GM18909 (cell line): ENCODE data around the gene MORF4L1.
A peak's percentile ranks its signal among the peaks of the same experiment; 100 is the strongest.
"Not testable (repeated sequence)": the region's sequence is repeated elsewhere in the genome, so short reads cannot be mapped to it uniquely, and the experiment has no call there.

ENCODE experiments used
- ATAC-seq: cut with Tn5 transposase; IDR thresholded peaks from one replicate; pipeline ENCODE4 v1.9.1; 2021; ENCODE audit warnings: mild to moderate bottlenecking; ENCODE audit not compliant: unreplicated experiment, poor library complexity

Gene MORF4L1

DNA sequence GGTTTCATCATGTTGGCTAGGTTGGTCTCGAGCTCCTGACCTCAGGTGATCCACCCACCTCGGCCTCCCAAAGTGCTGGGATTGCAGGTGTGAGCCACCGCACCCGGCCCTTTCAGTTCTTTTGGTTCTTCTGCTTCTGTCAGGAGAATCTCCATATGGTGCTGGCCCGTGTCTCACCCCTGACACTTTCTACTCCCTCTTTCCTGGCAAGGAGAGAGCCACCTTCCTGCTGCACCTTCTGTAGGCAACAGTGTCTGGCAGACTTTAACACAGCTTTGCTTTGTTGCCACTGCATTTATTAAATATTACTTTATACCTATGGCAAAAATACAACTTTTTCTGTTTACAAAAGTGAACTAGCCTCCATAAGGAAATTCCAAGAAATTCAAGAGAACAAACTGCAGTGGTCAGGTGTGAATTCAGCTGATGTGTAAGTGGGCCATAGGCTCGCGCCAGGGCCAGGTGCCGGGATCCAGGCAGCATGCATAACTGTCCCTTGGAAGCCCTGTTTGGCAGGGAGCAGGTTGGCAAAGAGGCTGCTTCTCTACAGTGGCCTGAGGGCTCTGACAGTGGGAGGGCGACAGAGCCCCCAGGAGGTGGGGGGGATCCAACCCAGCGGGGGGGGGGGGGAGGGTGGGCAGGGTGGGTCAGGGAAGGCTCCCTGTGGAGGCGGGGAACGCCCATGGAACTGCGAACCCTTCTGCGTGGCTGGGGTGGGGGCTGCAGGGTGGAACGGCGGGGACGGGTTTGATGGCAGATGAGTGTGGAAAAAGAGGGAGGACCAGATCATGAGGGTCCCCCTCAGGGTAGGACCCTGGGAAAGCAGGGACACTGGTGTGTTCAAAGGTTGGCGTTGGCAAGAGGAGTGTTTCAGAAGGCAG lies 51.0 kb downstream of the MORF4L1 start:
- ATAC-seq: no peak

DNA sequence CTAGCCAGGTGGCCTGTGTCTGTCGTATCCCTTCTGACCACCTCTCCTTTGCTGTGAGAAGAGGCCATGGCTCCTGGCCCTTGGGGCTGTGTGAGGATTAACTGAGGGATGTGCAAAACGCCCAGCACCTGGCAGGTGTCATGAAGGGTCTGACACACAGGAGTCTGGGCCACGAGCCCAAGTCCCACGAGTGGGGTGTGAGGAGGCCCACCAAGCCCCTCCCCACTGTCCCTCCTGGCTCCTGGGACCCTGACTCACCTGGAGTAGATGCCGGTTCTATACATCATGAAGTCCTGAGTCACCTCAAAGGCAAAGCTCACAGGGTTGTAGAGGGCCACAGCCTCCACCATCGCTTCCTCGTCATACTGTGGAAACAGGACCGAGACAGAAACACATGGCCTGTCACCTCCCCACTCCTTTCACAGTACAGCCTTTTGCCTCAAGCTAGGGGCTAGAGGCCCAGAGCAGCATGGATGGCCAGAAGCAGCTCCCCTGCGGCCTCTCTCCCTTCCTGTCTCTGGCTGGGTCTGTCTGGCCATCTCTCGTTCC lies 52.5 kb downstream of the MORF4L1 start:
- no peak for ATAC-seq

DNA sequence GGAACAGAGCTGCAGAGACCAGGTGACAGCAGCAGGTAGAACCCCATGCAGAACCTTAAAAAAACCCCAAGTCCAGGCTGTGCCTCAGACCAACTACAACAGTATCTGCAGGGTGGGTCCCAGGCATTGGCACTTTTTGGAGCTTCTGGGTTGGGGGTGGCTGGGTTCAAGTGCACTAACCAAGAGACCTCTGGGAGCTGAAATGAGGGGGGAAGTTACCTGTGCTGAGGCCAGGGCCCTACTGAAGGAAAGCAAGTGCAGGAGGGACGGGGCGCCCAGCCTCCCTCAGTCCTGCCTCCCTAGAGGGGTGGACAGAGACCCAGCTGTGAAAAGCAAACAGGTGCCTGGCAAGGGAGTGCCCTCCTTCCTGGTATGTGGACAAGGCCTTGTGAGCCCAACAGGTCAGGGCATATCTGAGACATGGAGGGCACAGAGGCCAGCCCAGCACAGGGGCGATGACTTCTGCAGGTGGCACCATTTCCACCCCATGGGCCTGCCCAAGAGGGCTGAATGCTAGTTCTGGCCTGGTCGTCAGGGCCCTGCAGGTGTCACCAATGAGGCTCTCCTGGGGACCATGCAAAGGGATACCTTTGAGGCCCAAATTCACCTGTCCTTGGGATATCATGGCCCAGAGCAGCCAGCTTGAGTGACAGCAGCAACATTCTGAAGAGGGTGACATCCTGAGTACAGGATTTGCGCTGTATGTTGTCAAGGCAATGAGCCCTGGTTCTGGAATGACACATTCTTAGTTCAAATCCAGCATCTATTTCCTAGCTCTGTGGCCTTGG lies 53.5 kb downstream of the MORF4L1 start:
- no peak for ATAC-seq

DNA sequence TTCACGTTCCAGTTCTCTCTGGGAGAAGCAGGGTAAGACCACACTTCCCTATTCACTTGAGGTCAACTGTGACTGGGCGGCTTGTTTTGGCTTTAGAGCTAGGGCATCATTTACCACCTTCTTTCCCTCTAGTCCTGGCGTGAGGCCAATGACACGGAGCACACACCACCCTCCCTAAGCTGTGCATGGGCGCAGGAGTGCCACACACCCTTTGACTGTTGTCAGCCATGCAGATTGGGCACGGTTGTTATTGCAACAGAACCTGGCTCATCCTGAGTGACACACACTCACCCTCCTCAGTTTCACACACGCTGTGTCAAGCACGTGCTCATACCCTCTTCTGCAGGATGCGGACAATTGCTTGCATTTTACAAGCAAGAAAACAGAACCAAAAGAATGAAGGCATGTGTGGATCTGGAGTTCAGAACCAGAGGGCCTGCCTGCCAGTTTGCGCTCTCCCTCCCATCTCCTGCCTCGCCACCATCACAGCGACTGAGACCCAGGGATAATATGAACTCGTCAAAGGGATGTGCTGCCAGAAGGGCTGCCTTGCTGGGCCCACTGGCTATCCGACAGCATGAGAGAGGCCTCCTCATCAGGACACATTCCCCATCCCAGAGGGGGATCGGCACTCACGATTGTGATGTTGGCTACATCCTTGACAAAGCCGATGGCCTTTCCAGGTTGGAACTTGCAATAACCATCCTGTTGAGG lies 54.5 kb downstream of the MORF4L1 start:
- no peak for ATAC-seq

DNA sequence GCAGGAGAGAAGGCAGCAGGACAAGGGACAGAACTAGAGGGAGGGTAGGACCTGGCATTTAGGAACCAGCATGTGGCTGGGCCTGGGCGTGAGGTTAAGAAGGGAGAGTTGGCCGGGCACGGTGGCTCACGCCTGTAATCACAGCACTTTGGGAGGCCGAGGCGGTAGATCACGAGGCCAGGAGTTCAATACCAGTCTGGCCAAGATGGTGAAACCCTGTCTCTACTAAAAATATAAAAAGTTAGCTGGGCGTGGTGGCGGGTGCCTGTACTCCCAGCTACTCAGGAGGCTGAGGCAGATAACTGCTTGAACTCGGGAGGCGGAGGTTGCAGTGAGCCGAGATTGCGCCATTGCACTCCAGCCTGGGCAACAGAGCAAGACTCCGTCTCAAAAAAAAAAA lies 55.5 kb downstream of the MORF4L1 start:
- ATAC-seq: not testable (repeated sequence)

DNA sequence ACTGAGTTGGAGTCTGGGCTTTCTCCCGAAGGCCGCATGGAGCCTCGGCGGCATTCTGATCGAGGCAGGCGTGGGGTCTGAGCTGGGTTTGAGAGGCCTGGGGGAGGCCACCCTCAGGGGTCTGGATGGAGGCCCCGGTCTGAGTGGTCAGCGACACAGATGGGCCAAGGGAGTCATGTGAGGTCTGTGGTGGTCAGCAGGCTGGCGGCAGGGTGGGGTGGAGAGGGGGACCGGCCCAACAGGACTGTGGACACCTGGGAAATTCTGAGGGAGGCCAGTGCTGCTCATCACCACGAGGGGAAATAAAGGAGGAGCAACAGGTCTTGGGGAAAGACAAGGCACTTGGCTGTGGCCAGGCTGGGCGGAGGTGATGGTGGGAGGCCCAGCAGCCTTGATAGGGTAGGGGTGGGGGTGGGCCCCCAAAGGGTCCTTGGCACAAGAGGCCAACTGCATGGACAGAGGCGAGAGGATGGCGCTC lies 56.0 kb downstream of the MORF4L1 start:
- ATAC-seq: no peak

DNA sequence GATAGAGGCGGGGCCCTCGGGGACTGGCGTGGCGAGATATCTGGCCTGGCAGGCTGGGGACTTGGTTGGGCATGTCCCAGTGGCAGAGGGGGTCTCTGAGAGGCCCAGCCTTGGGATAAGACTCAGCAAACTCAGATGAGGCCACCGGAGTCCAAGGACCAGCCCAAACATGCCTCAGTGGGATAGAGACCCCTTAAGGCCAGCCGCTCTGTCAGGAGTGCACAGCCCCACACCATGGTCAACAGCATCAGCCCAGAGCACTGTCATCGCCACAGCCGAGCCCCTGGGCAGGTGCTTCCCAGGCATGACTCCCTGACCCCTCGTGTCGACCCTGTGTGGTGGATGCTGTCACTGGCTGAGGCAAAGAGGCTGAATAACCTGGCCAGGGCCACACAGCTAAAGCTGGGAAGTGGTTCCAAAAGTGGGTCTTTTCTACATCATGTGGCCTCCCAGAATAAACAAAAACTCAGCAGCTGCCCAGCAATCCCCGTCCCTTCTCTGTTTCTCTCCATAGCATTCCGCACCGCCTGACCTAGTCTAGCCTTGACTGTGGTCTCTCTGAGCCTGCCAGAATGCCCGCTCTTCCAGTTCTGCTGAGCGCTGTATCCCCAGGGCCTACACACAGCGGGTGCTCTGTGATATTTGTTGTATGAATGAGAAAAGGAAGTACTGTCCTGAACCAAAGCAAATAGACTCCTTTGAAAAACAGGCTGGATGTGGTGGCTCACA lies 57.0 kb downstream of the MORF4L1 start:
- ATAC-seq: no peak

DNA sequence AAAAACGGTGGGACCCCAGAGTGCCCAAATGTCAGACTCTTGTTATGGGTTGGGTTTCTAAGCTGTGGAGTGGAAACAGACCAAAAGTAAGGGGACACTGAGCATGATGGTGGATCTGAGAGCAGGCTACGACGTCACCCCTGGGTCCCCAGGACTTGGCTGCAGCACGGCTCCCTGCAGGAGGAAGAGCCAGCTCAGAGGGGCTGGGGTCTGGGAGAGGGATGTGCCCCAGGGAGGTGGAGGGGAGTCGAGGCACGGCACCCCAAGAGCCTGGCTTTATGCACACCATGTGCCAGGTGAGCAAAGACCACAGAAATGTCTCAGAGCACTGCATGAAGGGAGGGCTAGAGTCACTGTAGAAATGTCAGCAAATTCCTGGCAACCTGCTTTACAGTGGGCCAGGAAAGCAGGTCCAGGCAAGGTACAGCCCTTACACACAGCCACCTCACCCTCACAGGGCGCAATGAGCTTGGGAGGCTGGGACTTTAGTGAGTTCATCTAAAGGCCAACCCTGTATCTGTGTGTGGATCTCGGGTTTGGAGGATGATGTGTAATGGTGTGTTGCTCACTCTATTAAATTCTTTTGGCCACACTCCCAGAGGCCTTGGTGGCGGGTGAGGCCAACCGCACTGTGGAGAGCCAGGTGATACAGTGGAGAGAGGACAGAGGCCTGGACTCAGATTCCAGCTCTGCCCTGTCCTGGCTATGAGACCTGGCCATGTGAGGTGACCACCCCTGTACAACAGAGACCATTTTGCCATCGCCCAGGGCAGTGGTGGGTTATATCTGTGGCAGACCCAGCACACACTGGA lies 58.1 kb downstream of the MORF4L1 start:
- ATAC-seq: no peak

DNA sequence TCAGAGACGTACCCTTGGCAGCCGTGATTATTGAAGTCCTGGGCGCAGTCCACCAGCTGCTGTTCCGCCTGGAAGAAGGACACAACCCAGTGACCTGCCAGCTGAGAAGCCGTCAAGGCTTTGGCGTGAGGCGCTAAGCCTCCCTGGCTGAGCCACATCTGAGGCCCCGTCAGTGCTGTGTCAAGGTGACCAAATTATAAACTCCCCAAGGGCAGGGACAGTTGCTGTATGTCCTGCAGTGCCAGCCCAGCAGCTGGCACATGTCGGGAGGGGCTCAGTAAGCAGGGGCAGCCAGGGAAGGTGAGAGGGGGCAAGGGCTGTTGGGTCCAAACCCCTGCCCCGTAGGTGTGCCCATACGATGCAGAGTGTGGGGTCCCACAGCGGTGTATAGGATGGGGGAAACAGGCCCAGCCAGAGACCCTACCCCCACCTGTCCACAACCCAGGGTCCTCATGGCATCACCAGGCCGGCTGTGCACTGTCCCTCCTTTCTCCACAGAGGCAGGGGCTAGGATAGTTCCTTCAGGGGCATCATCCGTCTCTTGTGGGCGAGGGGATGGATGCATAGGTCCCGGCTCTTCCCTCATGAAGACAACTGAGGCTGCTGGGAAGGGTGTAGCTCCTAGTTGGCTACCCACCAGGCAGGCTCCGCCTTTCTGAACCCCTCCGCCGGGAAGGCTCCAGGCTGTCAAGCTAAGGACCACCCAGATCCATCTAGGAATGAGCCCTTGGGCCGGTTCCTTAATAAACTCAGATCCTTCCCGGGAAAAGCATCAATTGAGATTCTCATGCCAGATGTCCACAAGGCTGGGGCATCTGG lies 59.0 kb downstream of the MORF4L1 start:
- ATAC-seq: no peak

DNA sequence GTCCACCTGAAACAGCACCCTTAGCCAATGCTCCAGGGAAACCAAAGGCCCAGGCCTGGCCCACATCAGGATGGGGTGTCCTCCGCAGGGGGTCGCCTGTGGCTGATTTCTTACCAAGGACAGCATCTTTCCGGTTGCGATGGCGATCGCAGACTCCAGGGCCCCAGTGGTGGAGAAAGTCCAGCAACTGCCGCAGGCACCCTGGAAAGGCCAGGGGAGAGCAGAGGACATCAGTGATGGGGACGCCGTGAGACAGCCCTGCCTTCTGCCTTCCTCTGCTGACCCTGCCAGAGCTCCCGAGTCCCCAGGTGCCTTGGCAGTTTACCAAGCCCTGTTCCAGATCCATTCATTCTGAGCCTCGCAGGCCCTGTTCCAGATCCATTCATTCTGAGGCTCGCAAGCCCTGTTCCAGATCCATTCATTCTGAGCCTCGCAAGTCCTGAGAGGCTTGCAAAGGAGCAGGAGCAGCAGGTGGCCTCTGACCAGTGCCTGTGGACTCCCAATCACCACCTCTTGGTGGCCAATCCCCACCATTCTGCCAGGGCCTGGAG lies 59.6 kb downstream of the MORF4L1 start:
- ATAC-seq: no peak

DNA sequence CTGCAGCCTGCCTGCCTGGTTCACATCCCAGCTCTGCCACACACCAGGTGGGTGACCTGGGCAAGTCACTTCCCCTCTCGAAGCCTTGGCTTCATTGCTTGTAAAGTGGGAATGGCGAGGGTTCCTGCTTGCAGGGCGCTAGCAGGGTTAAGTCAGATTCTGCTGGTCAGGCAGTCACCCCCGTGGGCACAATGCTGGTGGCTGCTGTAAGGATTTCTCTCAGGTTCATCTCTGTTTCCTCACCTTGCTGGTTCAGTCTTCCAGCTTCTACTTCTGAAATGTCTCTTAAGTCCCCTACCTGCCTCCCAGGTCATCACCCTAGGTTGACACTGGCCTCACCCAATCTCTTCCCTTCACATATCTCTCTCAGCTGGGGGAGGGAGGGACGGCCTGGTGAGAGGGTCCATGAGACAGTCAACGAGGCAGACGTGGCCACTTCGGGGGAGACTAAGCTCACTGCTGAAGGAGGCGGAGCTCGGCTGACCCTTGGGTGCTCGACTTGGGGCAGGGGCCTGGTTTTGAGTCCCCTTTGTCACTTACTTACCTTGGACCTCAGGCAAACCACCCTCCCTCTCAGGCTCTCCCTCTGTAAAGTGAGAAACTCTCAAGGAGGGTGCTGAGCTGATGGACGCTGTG lies 60.6 kb downstream of the MORF4L1 start:
- ATAC-seq: no peak

DNA sequence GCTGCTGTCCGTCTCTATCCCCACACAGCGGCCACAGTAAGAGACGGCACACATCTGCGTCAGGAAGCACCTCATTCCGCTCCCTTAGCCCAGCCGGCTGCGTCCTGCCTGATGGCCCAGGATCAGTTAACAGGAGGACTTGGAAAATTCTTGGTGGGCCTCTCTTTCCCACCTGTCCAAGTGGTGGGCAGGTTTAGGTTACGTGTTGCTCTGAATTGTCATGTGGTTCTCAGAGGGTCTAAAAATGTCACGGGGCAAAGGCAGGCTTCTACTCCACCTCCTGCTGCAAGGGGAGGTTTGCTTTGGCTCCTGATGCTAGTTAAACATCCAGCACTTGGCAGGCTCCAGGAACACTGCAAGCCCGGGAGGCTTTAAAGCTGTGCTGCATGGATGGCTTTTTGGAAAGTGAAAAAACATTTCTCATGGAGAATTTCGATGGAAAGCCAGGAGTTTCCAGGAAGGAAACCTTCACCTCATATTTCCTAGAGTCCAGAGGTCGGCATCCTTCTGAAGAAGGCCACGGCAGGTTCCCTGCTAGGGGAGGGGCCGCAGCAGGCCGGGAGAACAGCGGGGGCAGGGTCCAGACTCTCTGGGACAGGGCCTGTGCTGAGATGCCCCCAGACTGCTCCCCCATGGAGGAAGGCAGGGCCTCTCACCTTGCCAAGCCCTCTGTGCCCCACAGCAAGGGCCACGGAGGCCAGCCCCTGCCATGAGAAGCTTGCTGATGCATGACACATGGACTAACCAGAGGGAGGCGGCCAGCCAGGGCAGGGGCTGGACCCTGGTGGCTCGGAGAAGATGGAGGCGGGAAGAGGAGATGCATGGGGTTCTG lies 61.3 kb downstream of the MORF4L1 start:
- no peak for ATAC-seq

DNA sequence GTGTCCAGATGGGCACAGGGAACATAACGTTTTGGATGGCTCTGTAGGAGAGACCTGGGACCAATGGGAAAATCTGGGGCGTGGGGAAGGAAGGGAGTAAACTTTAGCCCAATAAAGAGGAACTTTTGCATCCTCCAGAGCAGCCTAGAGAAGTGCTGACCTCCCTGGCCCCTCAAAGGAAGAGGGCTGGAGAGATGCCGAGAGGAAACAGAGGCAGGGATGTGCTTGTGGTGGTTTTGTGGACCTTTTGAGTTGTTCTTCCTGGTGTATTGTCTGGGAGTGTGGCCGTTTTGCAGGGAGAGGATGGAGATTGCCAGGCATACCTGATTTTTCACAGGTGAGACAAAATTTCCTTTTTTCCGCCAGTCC lies 61.9 kb downstream of the MORF4L1 start:
- no peak for ATAC-seq

DNA sequence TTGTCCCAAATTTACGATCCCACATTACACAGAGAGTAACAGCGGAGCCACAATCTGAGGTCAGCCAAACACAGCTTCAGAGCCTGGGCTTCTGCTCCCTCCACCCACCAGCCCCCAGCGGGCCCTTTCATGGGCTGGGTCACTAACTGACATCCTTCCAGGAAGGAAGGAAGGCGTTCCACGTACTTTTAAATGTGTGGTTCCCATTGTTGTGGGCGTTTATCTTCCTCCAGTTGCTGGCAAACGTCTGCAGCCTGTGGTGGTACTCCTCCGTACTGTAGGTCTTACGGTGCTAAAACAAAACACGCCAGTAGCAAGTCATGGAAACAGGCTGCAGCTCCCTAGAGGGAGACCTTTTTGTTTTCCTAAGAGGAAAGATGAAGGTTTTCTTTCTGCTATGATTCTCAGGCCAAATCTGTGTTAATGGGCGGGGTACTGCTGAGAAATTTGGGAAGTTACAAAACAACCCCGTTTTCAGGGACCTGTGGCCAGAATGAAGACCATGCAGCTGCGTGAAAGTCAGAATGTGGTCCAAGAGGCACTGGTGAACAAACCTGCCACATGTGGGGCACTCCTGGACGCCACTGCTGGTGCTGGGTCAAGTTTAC lies 64.5 kb downstream of the MORF4L1 start:
- ATAC-seq: no peak

DNA sequence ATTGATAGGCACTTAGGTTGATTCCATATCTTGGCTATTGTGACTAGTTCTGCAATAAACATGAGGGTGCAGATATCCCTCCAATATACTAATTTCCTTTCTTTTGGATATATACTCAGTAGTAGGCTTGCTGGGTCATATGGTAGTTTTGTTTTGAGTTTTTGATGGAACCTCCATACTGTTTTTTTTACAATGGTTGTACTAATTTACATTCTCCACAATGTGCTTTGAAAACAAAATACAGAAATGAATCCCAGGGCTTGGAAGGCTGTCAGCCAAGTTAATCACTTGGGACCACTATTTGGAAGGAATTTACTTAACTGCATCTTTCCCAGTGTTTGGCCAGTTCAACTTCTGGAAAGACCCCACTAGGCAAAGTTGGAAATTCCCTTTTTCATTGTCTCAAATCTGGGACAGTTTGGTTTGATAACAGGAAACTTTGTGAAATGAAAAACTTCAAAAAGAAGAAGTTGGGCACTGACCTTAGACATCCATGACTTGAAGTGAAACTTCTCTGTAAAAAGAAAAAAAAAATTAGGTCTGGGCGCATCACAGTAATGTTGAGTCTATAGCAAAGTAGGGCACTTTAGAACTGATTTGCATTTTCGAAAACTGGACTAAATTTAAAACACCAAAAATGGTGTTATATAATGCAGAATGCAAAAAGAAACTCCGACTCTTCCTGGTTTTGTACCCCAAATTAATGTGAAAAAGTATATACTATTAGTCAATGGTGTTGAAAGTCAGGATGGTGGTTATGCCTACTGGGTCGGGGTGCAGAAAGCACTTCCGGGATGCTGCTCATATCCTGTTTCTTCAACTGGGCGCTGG lies 66.2 kb downstream of the MORF4L1 start:
- ATAC-seq: peak; percentile 66
